Activated CD4-positive, alpha-beta T cell treated with anti-CD3 and anti-CD28 coated beads, Interleukin-10, Interleukin-2, amounts not matched to agents 100 ng/mL and 50 ng/mL, durations not matched to agents 16 hours and 8 hours (primary cell): ENCODE data around the gene CHRND.

Experiments used
- DNase-seq: peaks from one replicate; pipeline ENCODE4 v3.0.0-alpha.2; 2020

CHRND gene

DNA sequence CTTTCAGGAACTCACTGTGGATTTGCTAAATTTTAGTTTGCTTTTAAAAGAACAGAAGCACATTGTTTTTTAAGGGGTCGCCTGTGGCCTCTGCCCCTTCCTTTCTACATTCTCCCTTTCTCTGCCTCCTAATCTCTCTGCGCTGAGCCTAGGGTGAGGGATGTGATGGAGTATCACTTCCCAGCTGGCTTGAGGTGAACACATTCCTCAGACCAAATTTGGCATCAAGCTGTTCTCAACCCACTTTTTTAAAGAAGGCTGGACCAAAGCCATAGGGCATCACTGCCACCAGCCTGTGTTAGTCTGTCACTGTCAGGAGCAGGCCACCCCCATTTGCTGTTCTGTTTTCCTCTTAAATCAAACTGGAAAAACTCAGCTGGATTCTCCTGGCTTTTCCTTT is 51.9 kb downstream of the CHRND start:
- DNase-seq, result no peak

DNA sequence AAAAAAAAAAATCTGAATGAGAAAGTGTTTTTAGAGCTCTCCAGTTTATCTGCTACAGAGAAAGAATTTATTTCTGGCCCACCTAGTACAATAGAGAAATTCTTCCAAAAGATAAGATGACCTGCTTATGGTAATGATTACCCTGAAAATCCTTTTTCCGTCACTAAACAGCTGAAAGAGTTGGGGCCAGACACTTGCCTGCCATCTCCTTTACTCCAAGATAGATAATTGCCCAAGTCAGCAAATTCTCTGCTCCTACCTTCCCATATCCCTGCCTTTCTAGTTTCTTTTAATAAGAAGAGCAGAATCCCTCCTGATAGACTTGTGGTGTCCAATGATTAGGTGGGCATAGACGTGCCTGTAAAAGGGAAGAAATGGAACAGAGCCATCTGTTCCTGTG is 52.7 kb downstream of the CHRND start:
- DNase-seq, result no peak

DNA sequence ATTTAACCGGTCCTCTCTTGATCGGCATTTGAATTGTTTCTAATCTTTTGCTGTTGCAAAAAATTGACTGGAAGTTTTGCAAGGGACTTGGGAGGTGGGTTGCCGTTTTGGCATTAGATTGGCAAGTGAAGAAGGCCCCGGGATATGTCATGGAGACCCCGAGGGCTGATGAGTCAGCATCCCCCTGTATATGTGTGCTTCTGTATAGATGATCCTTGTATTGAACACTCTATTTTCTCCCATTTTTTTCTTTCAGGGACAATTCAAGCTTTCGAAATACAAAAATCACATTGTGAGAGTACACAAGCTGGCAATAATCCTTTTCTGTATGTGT is 54.7 kb downstream of the CHRND start:
- no peak for DNase-seq

DNA sequence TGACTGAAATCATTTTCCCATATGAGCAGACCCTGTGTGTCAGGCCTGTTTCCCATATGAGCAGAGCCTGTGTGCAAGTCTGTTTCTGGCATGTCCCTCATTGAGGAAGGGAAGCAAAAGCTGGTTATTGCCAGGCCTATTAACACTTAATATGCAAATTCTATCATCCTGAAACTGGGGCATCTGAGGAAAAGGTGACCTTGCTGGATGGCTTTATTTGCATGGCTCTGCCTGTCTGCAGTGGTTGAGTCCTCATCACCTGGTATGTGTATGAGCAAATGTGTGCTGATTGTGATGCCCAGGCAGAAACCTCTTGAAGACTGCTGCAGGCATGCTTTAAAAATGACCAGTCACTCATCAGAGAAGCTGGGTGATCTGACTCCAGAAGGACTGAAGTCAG is 55.8 kb downstream of the CHRND start:
- no peak for DNase-seq

DNA sequence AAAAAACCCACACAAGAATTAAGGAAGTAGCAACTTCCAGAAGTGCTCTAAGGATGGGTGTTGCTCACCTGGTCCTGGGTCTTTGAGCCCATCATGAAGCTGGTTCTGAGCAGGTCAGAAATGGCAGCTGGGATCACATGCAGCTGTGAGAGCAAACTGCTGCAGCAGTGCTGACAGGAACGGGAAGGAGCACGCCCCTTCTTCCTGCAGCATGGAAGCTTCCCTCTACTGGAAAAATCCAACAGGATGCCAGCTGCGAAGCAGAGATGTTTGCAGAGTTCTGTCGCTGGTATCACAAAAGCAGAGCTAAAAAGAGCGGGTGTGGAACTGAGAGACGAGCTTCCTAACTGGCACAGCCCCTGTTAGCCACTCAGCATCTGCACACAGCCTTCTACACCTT is 58.3 kb downstream of the CHRND start:
- no peak for DNase-seq
